A673 (cell line): Measurements from ENCODE around the gene IL36B.

Experiments
- EZH2 ChIP-seq: fragments of 200-600 bp; sonication (generic); IDR thresholded peaks from 2 replicates; pipeline ENCODE4 v1.6.1; 2017; ENCODE audit warnings: borderline replicate concordance, low read depth, mild to moderate bottlenecking, mixed read lengths, antibody characterized with exemption, low read length; ENCODE audit not compliant: poor library complexity, severe bottlenecking
- TF ChIP-seq, protein P1 (sequence below): fragments of 300-800, 200-600 bp; sonication (generic); conservative IDR thresholded peaks from 2 replicates; pipeline ENCODE4 v1.5.1; 2017; ENCODE audit warnings: low read depth, mild to moderate bottlenecking, antibody characterized with exemption, low read length, moderate library complexity, mixed read lengths

GRCh38 chr2:112985090-112985489 lies 67.6 kb downstream of the IL36B start:
- TF ChIP-seq, protein P1, sequence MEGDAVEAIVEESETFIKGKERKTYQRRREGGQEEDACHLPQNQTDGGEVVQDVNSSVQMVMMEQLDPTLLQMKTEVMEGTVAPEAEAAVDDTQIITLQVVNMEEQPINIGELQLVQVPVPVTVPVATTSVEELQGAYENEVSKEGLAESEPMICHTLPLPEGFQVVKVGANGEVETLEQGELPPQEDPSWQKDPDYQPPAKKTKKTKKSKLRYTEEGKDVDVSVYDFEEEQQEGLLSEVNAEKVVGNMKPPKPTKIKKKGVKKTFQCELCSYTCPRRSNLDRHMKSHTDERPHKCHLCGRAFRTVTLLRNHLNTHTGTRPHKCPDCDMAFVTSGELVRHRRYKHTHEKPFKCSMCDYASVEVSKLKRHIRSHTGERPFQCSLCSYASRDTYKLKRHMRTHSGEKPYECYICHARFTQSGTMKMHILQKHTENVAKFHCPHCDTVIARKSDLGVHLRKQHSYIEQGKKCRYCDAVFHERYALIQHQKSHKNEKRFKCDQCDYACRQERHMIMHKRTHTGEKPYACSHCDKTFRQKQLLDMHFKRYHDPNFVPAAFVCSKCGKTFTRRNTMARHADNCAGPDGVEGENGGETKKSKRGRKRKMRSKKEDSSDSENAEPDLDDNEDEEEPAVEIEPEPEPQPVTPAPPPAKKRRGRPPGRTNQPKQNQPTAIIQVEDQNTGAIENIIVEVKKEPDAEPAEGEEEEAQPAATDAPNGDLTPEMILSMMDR, result no peak
- TF ChIP-seq EZH2, result no peak
